ENCODE results near the gene SRPK1.

SRPK1 gene

GRCh38 chr6:35829306-35829705 lies 91.6 kb downstream of the SRPK1 start:
- TF ChIP-seq EZH2phosphoT487 (IDR thresholded peaks at IDR 0.05; ENCODE audit: borderline replicate concordance, low read length) (no peak), CTCF (IDR thresholded peaks at IDR 0.05; ENCODE audit: low read depth, low read length, poor library complexity, severe bottlenecking) (no peak)

GRCh38 chr6:35824552-35825192 lies 96.2 kb downstream of the SRPK1 start:
- no peaks in the 10 kb centered on the region for H3K27me3 ChIP-seq (ENCODE audit: control insufficient read depth, low read length)
- no peaks in the 10 kb centered on the region for H4K20me1 ChIP-seq (ENCODE audit: control insufficient read depth, insufficient read depth, low read depth, low read length)
- no peaks in the 10 kb centered on the region for H3F3A ChIP-seq (ENCODE audit: control insufficient read depth, insufficient read depth)
- TF ChIP-seq CTCF (IDR thresholded peaks at IDR 0.05; ENCODE audit: low read depth, low read length, poor library complexity, severe bottlenecking) (no peak), EZH2phosphoT487 (IDR thresholded peaks at IDR 0.05; ENCODE audit: borderline replicate concordance, low read length) (no peak)
- H3K4me2 ChIP-seq (ENCODE audit: low read length): no peak overlapping the region
- no peak overlapping the region for H3K4me3 ChIP-seq (ENCODE audit: low read length)
- H3K4me1 ChIP-seq (ENCODE audit: control insufficient read depth, low read length): peaks cover 4% of the 10 kb centered on the region
- H3K9me3 ChIP-seq (ENCODE audit: control insufficient read depth, insufficient read depth, low read length): no peaks in the 10 kb centered on the region
- H3K36me3 ChIP-seq (ENCODE audit: control insufficient read depth, low read length): no peaks in the 10 kb centered on the region
- no peaks in the 10 kb centered on the region for H3K9me2 ChIP-seq (replicated peaks; ENCODE audit: control insufficient read depth, low read length)
- no peak overlapping the region for H3K27ac ChIP-seq (ENCODE audit: low read depth, low read length)
- no peaks in the 10 kb centered on the region for H3K79me2 ChIP-seq (ENCODE audit: control insufficient read depth, low read length)

More at GRCh38 chr6:35829306-35829705, 91.6 kb downstream of the SRPK1 start:
- Histone ChIP-seq H3K9me2 (replicated peaks; ENCODE audit: control insufficient read depth, low read length) (no peaks in the 10 kb centered on the region), H3K4me1 (ENCODE audit: control insufficient read depth, low read length) (no peaks in the 10 kb centered on the region), H3K79me2 (ENCODE audit: control insufficient read depth, low read length) (no peaks in the 10 kb centered on the region), H4K20me1 (ENCODE audit: control insufficient read depth, insufficient read depth, low read depth, low read length) (no peaks in the 10 kb centered on the region), H3F3A (ENCODE audit: control insufficient read depth, insufficient read depth) (peaks cover 20% of the 10 kb centered on the region), H3K27me3 (ENCODE audit: control insufficient read depth, low read length) (no peaks in the 10 kb centered on the region), H3K27ac (ENCODE audit: low read depth, low read length) (no peak overlapping the region), H3K36me3 (ENCODE audit: control insufficient read depth, low read length) (peaks cover 19% of the 10 kb centered on the region), H3K4me3 (ENCODE audit: low read length) (no peak overlapping the region), H3K4me2 (ENCODE audit: low read length) (no peak overlapping the region), H3K9me3 (ENCODE audit: control insufficient read depth, insufficient read depth, low read length) (no peaks in the 10 kb centered on the region)

GRCh38 chr6:35823601-35824000 lies 97.3 kb downstream of the SRPK1 start:
- Histone ChIP-seq H3K79me2 (ENCODE audit: control insufficient read depth, low read length) (no peaks in the 10 kb centered on the region), H3K4me1 (ENCODE audit: control insufficient read depth, low read length) (peaks cover 4% of the 10 kb centered on the region), H3K27me3 (ENCODE audit: control insufficient read depth, low read length) (no peaks in the 10 kb centered on the region), H3F3A (ENCODE audit: control insufficient read depth, insufficient read depth) (no peaks in the 10 kb centered on the region), H3K9me3 (ENCODE audit: control insufficient read depth, insufficient read depth, low read length) (no peaks in the 10 kb centered on the region), H3K4me2 (ENCODE audit: low read length) (no peak overlapping the region), H3K4me3 (ENCODE audit: low read length) (no peak overlapping the region), H3K27ac (ENCODE audit: low read depth, low read length) (no peak overlapping the region), H3K9me2 (replicated peaks; ENCODE audit: control insufficient read depth, low read length) (no peaks in the 10 kb centered on the region), H3K36me3 (ENCODE audit: control insufficient read depth, low read length) (no peaks in the 10 kb centered on the region), H4K20me1 (ENCODE audit: control insufficient read depth, insufficient read depth, low read depth, low read length) (no peaks in the 10 kb centered on the region)
- TF ChIP-seq EZH2phosphoT487 (IDR thresholded peaks at IDR 0.05; ENCODE audit: borderline replicate concordance, low read length) (no peak), CTCF (IDR thresholded peaks at IDR 0.05; ENCODE audit: low read depth, low read length, poor library complexity, severe bottlenecking) (no peak)

Data from DOHH2 (cell line).